Stomach smooth muscle (tissue), 2 donors: Measurements from ENCODE around the gene SLC44A3.
A peak's percentile ranks its signal among the peaks of the same experiment; 100 is the strongest.

Experiments used
- H3K27ac ChIP-seq: one replicate; pipeline ENCODE4 v1.7.0; 2013; ENCODE audit warnings: mild to moderate bottlenecking, low read length, inconsistent platforms
- H3K27me3 ChIP-seq, 2 donors: one replicate each; pipeline ENCODE4 v1.7.0; 2013; ENCODE audit warnings: low read length in 2 of 2; ENCODE audit not compliant: insufficient read depth in 2 of 2, control insufficient read depth in 1 of 2
- H3K36me3 ChIP-seq, 2 donors: one replicate each; pipeline ENCODE4 v1.7.0; 2013; ENCODE audit warnings: low read length in 2 of 2; ENCODE audit not compliant: control insufficient read depth in 2 of 2, insufficient read depth in 2 of 2
- H3K4me1 ChIP-seq: one replicate; pipeline ENCODE4 v1.7.0; 2013; ENCODE audit warnings: low read length; ENCODE audit not compliant: control insufficient read depth, insufficient read depth
- H3K4me3 ChIP-seq, 2 donors: one replicate each; pipeline ENCODE4 v1.7.0; 2013; ENCODE audit warnings: low read length in 2 of 2
- H3K9ac ChIP-seq, 2 donors: one replicate each; pipeline ENCODE4 v1.7.0; 2013; ENCODE audit warnings: low read length in 2 of 2, mild to moderate bottlenecking in 1 of 2
- H3K9me3 ChIP-seq, 2 donors: one replicate each; pipeline ENCODE4 v1.7.0; 2013; ENCODE audit warnings: low read length in 2 of 2; ENCODE audit not compliant: control insufficient read depth in 2 of 2
- donor health status: healthy.
- donor health status: Pancreatic carcinoma.

The SLC44A3 gene

DNA sequence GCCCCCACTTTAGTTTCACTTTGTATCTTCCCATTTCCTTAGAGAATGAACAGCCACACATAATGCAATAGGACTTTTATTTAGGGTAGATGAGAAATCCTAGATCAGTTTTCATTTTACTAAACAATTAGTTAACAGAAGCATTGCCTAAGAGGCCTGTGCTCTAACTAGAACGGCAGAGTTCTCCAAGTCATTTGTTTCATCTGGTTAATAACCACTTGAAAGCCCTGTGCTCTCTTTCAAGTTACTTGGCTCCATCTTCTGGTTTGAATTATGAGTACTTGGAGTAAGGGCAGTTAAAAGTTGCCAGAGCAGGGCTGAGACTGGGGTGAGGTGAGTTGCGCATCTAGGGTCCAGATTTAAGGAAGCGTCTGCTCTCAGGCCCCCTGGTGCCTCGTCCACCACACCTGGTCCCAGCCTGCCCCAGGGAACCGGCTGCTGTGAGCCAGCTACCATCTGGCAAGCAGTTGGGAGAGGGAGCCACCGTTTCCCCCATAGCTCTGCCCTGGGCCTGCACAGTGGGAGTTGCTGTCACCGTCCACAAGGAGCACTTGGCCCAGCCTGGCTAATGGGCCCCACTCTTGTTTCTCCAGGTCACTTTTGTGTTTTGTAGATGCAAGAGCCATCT is 18.1 kb upstream of the SLC44A3 start:
- Histone ChIP-seq H3K9me3 (no peaks in the 10 kb centered on the region), H3K27me3 (no peaks in the 10 kb centered on the region), H3K4me1 (peaks cover 9% of the 10 kb centered on the region), H3K27ac (peak overlapping the region; percentile 53), H3K9ac (peak overlapping the region; percentile 43 to 62), H3K36me3 (no peaks in the 10 kb centered on the region), H3K4me3 (peak overlapping the region; percentile 5 to 24)

DNA sequence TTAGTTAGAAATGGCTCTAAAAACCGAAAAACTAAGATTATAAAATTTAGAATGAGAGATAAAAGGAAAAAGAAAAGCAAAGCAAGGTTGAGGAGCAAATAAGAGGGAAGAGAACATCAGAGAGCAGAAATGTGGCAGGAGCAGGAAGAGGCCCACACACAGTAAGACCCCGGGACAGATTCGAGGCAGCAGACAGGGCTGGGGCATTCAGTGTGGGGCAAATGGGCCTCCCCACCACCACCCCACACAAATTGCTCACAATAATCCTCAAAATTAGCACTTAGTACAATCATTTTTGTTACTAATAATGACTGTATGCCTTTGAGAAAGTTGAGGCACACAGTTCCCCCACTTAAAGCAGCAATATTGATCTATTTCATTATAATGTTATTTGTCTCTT is 17.1 kb upstream of the SLC44A3 start:
- H3K4me1 ChIP-seq, result peaks cover 9% of the 10 kb centered on the region
- no peaks in the 10 kb centered on the region for H3K27me3 ChIP-seq
- peak overlapping the region; percentile 38 for H3K27ac ChIP-seq
- no peak overlapping the region for H3K9ac ChIP-seq
- no peak overlapping the region for H3K4me3 ChIP-seq
- H3K9me3 ChIP-seq, result no peaks in the 10 kb centered on the region
- no peaks in the 10 kb centered on the region for H3K36me3 ChIP-seq

DNA sequence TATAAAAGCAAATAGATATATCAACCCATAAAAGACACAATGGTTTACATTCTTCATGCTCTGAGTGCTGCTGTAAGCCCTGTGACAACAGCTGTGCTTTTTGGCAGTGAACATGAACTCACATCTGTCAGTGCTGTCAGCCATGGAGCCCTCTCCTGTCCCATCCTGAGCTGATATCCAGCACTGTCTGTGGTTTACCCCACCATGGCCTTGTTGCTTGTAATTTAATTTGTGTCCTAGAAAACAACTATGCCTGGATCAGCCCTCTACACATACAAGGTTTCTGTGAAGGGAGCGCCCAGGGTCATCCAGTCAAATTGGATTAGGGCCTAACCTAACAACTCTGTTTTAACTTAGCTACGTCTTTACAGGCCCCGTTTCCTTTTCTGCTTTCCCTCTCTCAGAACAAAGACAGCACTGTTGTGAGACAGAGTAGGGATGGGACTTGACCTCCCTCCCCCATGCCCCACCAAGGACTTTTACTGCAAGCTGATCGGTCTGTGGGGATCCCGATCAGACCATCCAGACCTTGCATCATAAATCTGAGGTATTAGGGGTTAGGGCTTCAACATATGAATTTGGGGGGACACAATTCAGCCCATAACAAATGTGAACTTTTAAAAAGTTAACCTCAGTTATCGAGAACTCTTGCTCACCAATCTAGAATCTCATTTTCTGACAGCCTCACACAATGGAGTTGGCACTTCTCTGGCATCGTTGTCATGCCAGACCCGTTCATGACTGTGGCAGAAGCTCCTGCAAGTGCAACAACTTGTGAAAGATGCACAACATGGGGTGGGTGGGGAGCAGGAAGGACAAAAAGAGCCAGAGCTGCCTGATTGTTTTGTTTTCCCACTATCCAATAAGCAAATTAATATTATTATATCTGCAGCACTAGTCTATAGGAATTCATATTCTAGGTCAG is 16.4 kb upstream of the SLC44A3 start:
- Histone ChIP-seq H3K36me3 (no peaks in the 10 kb centered on the region), H3K27me3 (no peaks in the 10 kb centered on the region), H3K27ac (peak overlapping the region; percentile 38), H3K9me3 (no peaks in the 10 kb centered on the region), H3K4me1 (peaks cover 9% of the 10 kb centered on the region), H3K9ac (no peak overlapping the region), H3K4me3 (no peak overlapping the region)

DNA sequence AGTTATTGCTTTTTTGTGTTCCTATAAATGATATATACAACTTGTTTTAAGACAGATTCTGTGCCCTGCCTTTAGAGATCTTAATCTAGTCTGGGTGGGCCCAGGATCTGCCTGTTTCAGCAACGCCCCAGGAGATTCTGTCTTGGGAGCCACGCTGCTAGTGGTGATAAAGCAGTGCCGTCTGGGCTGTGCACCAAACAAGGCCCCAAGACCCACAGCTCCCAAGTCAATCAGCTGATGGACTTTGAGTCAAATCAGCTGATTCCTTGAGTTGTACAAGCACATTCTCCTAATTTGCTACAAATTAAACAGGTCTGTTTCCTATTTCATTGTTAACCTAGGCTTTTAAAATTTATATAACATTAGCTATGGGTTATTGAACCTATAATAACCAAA is 15.7 kb upstream of the SLC44A3 start:
- H3K27ac ChIP-seq, result no peak overlapping the region

DNA sequence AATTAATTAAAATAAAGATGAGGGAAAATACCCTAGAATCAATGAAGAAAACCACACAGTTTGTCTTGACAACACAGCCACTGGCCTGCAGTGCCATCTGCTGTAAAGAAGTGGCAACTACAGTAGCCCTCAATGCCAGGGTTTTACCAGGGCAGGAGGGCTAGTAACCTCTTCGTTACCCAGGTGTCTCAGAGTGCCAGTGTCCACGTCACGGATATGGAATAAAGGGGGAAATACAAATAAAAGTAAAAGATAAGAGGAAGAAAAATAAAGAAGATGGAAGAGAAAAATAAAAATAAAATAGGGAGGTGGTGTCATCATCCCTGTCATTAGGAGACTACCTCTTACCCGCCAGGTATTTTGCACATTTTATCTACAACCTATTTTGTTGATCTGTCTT is 14.2 kb upstream of the SLC44A3 start:
- Histone ChIP-seq H3K27ac (no peak overlapping the region), H3K4me3 (peak overlapping the region in 1 of 2 donors; percentile 8), H3K36me3 (no peaks in the 10 kb centered on the region), H3K9me3 (no peaks in the 10 kb centered on the region), H3K4me1 (peaks cover 9% of the 10 kb centered on the region), H3K27me3 (no peaks in the 10 kb centered on the region), H3K9ac (no peak overlapping the region)

More for the DNA sequence above, 15.7 kb upstream of the SLC44A3 start:
- Histone ChIP-seq H3K27me3 (no peaks in the 10 kb centered on the region), H3K4me1 (peaks cover 9% of the 10 kb centered on the region), H3K36me3 (no peaks in the 10 kb centered on the region), H3K9ac (no peak overlapping the region), H3K9me3 (no peaks in the 10 kb centered on the region), H3K4me3 (no peak overlapping the region)

DNA sequence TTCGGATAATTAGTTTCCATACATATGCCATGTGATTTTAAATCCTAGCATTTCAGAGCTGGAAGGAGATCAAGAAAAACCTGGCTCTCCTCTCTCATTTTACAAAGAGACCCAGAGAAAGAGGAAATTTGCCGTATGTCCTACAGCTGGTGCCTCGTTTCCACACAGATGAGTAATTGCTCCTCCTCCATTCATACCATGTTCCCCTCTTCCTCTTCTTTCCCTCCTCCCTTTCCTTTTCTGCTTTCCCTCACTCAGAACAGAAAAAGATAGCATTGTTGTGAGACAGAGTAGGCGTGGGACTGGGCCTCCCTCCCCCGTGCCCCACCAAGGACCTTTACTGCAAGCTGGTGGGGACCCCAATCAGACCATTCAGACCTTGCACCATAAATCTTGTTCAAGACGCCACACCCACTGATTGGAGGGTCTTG is 13.7 kb upstream of the SLC44A3 start:
- Histone ChIP-seq H3K36me3 (no peaks in the 10 kb centered on the region), H3K9me3 (no peaks in the 10 kb centered on the region), H3K4me3 (peak overlapping the region in 1 of 2 donors; percentile 8), H3K27ac (no peak overlapping the region), H3K27me3 (no peaks in the 10 kb centered on the region), H3K4me1 (peaks cover 9% of the 10 kb centered on the region), H3K9ac (no peak overlapping the region)

DNA sequence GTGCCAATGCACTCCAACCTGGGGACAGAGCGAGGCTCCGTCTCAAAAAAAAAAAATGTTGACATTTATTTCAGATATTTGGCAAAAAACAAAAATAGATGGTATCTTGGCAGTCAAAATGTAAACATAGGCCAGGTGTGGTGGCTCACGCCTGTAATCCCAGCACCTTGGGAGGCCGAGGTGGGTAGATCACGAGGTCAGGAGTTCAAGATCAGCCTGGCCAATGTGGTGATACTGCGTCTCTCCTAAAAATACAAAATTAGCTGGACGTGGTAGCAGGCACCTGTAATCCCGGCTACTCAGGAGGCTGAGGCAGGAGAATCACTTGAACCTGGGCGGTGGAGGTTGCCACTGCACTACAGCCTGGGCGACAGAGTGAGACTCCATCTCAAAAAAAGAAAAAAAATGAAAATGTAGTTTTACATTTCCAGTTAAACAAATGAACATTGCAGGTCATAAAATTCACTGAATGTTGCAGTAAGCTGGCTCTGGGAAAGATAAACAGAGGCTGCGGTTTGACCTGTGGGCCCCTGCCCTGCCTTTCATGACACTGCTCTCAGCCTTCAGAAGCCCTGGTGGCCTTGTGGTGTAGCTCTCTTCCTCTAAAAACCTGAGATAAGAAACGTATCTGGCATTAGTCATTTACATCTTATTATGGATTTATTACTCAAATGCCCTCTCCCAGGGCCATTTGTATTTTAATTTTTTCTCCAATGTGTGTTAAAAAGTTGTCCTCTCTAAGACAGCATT is 12.2 kb upstream of the SLC44A3 start:
- H3K9me3 ChIP-seq, result no peaks in the 10 kb centered on the region
- no peaks in the 10 kb centered on the region for H3K36me3 ChIP-seq
- no peaks in the 10 kb centered on the region for H3K4me1 ChIP-seq
- no peak overlapping the region for H3K9ac ChIP-seq
- H3K27me3 ChIP-seq, result no peaks in the 10 kb centered on the region
- no peak overlapping the region for H3K27ac ChIP-seq
- no peak overlapping the region for H3K4me3 ChIP-seq

DNA sequence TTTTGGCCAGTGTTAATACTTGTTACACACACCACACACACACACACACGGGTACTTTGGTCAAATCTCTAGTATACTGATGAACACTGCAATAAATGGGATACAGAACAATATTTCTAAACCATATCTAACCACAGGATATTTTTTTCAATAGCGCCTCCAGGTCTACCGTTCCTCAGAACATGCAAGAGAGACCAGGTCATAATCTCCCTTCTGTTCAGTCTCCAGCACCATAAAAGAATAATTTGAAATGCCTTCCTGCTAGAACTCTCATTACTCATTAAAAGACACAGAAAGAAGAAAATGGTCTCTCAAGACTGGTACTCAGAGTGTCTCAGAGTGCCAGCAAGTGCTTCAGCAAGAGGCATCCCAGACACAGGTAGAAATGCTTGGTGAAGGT is 11.5 kb upstream of the SLC44A3 start:
- H3K27ac ChIP-seq, result no peak overlapping the region
- no peak overlapping the region for H3K9ac ChIP-seq
- H3K27me3 ChIP-seq, result no peaks in the 10 kb centered on the region

DNA sequence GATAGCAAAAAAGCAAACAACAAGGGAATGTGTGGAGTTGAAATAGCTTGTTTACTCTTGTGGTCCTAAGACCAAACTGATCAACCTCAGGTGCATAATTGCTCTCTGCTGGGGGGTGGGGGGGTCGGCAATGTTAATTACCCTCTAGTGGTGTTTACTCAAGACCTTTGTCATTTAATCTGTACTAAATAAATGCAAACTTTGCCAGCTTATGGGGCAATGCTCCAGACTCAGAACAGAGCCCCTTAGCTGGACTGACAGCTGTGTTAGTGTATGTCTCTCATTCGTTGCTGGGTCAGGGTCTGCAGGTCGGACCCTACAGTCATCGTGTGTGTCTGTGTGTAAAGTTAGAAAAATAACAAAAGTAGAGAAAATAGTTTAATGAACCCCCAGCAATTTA is 7.2 kb upstream of the SLC44A3 start:
- Histone ChIP-seq H3K9ac (no peak overlapping the region), H3K27me3 (no peaks in the 10 kb centered on the region), H3K9me3 (no peaks in the 10 kb centered on the region), H3K4me1 (no peaks in the 10 kb centered on the region), H3K36me3 (no peaks in the 10 kb centered on the region), H3K4me3 (no peak overlapping the region), H3K27ac (no peak overlapping the region)

More for the DNA sequence above, 11.5 kb upstream of the SLC44A3 start:
- H3K9me3 ChIP-seq, result no peaks in the 10 kb centered on the region
- no peaks in the 10 kb centered on the region for H3K36me3 ChIP-seq
- no peak overlapping the region for H3K4me3 ChIP-seq
- H3K4me1 ChIP-seq, result no peaks in the 10 kb centered on the region

DNA sequence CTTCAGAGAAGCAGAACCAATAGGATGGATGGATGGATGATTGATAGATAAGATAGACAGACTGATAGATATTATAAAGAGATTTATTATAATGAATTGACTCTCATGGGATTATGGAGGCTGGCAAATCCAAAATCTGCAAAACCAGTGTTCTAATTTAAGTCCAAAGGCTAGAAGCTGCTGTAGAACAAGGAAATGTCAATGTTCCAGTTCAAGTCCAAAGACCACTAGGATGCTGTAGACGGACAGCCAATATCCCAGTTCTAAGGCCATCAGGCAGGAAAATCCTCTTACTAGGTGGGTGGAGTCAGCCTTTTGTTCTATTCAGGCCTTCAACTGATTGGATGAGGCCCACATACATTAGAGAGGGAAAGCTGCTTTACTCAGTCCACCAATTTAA is 4.1 kb upstream of the SLC44A3 start:
- Histone ChIP-seq H3K9ac (no peak overlapping the region), H3K27me3 (no peaks in the 10 kb centered on the region), H3K9me3 (no peaks in the 10 kb centered on the region), H3K36me3 (no peaks in the 10 kb centered on the region), H3K4me1 (peaks cover 2% of the 10 kb centered on the region), H3K4me3 (no peak overlapping the region), H3K27ac (no peak overlapping the region)
